ENCODE data around the gene CDKN2B-AS1.

CDKN2B-AS1 gene

GRCh38 chr9:22120159-22120549, 125.6 kb downstream of the CDKN2B-AS1 start:
- H3K27ac ChIP-seq (replicated peaks; ENCODE audit: low read length) = no peak overlapping the region

GRCh38 chr9:22120595-22120994, 126.0 kb downstream of the CDKN2B-AS1 start:
- no peak overlapping the region for H3K14ac ChIP-seq (ENCODE audit: low read length)
- H3K9me3 ChIP-seq (replicated peaks in 1 of 2; ENCODE audit: control insufficient read depth in 2 of 2, insufficient read depth in 1 of 2, low read depth in 1 of 2, low read length in 2 of 2) = no peaks in the 10 kb centered on the region
- no peak for DNase-seq (ENCODE audit: low spot score)
- H3K79me1 ChIP-seq (ENCODE audit: low read depth, low read length) = no peaks in the 10 kb centered on the region
- H3K9ac ChIP-seq (ENCODE audit: low read depth, low read length, poor library complexity) = no peak overlapping the region
- H3K23ac ChIP-seq (ENCODE audit: low read depth, low read length, poor library complexity) = no peak overlapping the region
- H2BK15ac ChIP-seq (ENCODE audit: low read length) = no peak overlapping the region
- H3K27me3 ChIP-seq (ENCODE audit: control insufficient read depth in 3 of 3, insufficient read depth in 3 of 3, low read depth in 1 of 3, low read length in 3 of 3) = no peaks in the 10 kb centered on the region
- no peak overlapping the region for H2BK12ac ChIP-seq (ENCODE audit: low read length)
- H2BK5ac ChIP-seq (ENCODE audit: low read length) = no peak overlapping the region
- no peak overlapping the region for H3K4ac ChIP-seq (ENCODE audit: low read length)
- H4K91ac ChIP-seq (ENCODE audit: low read depth, low read length, poor library complexity) = no peak overlapping the region
- no CpG with 5 or more reads among the region's 1 CpG for WGBS, 2 donors (ENCODE audit: extremely low coverage in 2 of 2, insufficient read length in 2 of 2, insufficient replicate concordance in 1 of 2)
- H3K18ac ChIP-seq (ENCODE audit: low read length) = no peak overlapping the region
- H3K27ac ChIP-seq (replicated peaks; ENCODE audit: low read length) = no peak overlapping the region
- no peak overlapping the region for H2AK5ac ChIP-seq (ENCODE audit: low read depth, low read length)
- no peak overlapping the region for H3K4me3 ChIP-seq (ENCODE audit: low read length in 2 of 2)
- H4K8ac ChIP-seq (ENCODE audit: low read depth, low read length) = no peak overlapping the region
- no peak overlapping the region for H2AFZ ChIP-seq (ENCODE audit: low read length)
- no peaks in the 10 kb centered on the region for H3K36me3 ChIP-seq (replicated peaks in 1 of 2; ENCODE audit: control insufficient read depth in 2 of 2, insufficient read depth in 2 of 2, low read length in 2 of 2)
- H3K4me1 ChIP-seq (ENCODE audit: control insufficient read depth in 2 of 2, insufficient read depth in 1 of 2, low read depth in 1 of 2, low read length in 2 of 2) = peaks cover 2 to 7% of the 10 kb centered on the region in 2 donors
- no peak overlapping the region for H2BK120ac ChIP-seq (ENCODE audit: low read depth, low read length)
- no peak overlapping the region for H3K4me2 ChIP-seq (ENCODE audit: insufficient read depth, low read length, poor library complexity, severe bottlenecking)

More at GRCh38 chr9:22120159-22120549, 125.6 kb downstream of the CDKN2B-AS1 start:
- no peak overlapping the region for H4K8ac ChIP-seq (ENCODE audit: low read depth, low read length)
- no peak overlapping the region for H3K4me3 ChIP-seq (ENCODE audit: low read length in 2 of 2)
- H3K36me3 ChIP-seq (replicated peaks in 1 of 2; ENCODE audit: control insufficient read depth in 2 of 2, insufficient read depth in 2 of 2, low read length in 2 of 2) = no peaks in the 10 kb centered on the region
- H3K4me2 ChIP-seq (ENCODE audit: insufficient read depth, low read length, poor library complexity, severe bottlenecking) = no peak overlapping the region
- no peak overlapping the region for H3K9ac ChIP-seq (ENCODE audit: low read depth, low read length, poor library complexity)
- H3K27me3 ChIP-seq (ENCODE audit: control insufficient read depth in 3 of 3, insufficient read depth in 3 of 3, low read depth in 1 of 3, low read length in 3 of 3) = no peaks in the 10 kb centered on the region
- H3K18ac ChIP-seq (ENCODE audit: low read length) = no peak overlapping the region
- no peak overlapping the region for H3K4ac ChIP-seq (ENCODE audit: low read length)
- no peaks in the 10 kb centered on the region for H3K9me3 ChIP-seq (replicated peaks in 1 of 2; ENCODE audit: control insufficient read depth in 2 of 2, insufficient read depth in 1 of 2, low read depth in 1 of 2, low read length in 2 of 2)
- no peak overlapping the region for H3K23ac ChIP-seq (ENCODE audit: low read depth, low read length, poor library complexity)
- H3K14ac ChIP-seq (ENCODE audit: low read length) = no peak overlapping the region
- no peak overlapping the region for H2AFZ ChIP-seq (ENCODE audit: low read length)
- no peak for DNase-seq (ENCODE audit: low spot score)
- H3K79me1 ChIP-seq (ENCODE audit: low read depth, low read length) = no peaks in the 10 kb centered on the region
- H2BK120ac ChIP-seq (ENCODE audit: low read depth, low read length) = no peak overlapping the region
- H2BK15ac ChIP-seq (ENCODE audit: low read length) = no peak overlapping the region
- WGBS, 2 donors (ENCODE audit: extremely low coverage in 2 of 2, insufficient read length in 2 of 2, insufficient replicate concordance in 1 of 2) = no CpG with 5 or more reads among the region's 1 CpG
- peaks cover 2 to 7% of the 10 kb centered on the region in 2 donors for H3K4me1 ChIP-seq (ENCODE audit: control insufficient read depth in 2 of 2, insufficient read depth in 1 of 2, low read depth in 1 of 2, low read length in 2 of 2)
- no peak overlapping the region for H4K91ac ChIP-seq (ENCODE audit: low read depth, low read length, poor library complexity)
- no peak overlapping the region for H2BK5ac ChIP-seq (ENCODE audit: low read length)
- no peak overlapping the region for H2BK12ac ChIP-seq (ENCODE audit: low read length)
- no peak overlapping the region for H2AK5ac ChIP-seq (ENCODE audit: low read depth, low read length)

- Histone ChIP-seq H2BK120ac (ENCODE audit: low read depth, low read length) (no peak overlapping the region), H3K27me3 (ENCODE audit: control insufficient read depth in 3 of 3, insufficient read depth in 3 of 3, low read depth in 1 of 3, low read length in 3 of 3) (no peaks in the 10 kb centered on the region), H2AK5ac (ENCODE audit: low read depth, low read length) (no peak overlapping the region), H4K8ac (ENCODE audit: low read depth, low read length) (no peak overlapping the region), H3K9me3 (replicated peaks in 1 of 2; ENCODE audit: control insufficient read depth in 2 of 2, insufficient read depth in 1 of 2, low read depth in 1 of 2, low read length in 2 of 2) (no peaks in the 10 kb centered on the region), H3K79me1 (ENCODE audit: low read depth, low read length) (no peaks in the 10 kb centered on the region), H3K9ac (ENCODE audit: low read depth, low read length, poor library complexity) (no peak overlapping the region), H3K4me3 (ENCODE audit: low read length in 2 of 2) (no peak overlapping the region), H3K4me1 (ENCODE audit: control insufficient read depth in 2 of 2, insufficient read depth in 1 of 2, low read depth in 1 of 2, low read length in 2 of 2) (no peaks in the 10 kb centered on the region), H4K91ac (ENCODE audit: low read depth, low read length, poor library complexity) (no peak overlapping the region), H3K23ac (ENCODE audit: low read depth, low read length, poor library complexity) (no peak overlapping the region), H3K18ac (ENCODE audit: low read length) (no peak overlapping the region), H3K4ac (ENCODE audit: low read length) (no peak overlapping the region), H3K4me2 (ENCODE audit: insufficient read depth, low read length, poor library complexity, severe bottlenecking) (no peak overlapping the region), H2BK12ac (ENCODE audit: low read length) (no peak overlapping the region), H2AFZ (ENCODE audit: low read length) (no peak overlapping the region), H2BK15ac (ENCODE audit: low read length) (no peak overlapping the region), H3K27ac (replicated peaks; ENCODE audit: low read length) (no peak overlapping the region), H3K14ac (ENCODE audit: low read length) (no peak overlapping the region), H3K36me3 (replicated peaks in 1 of 2; ENCODE audit: control insufficient read depth in 2 of 2, insufficient read depth in 2 of 2, low read length in 2 of 2) (no peaks in the 10 kb centered on the region), H2BK5ac (ENCODE audit: low read length) (no peak overlapping the region)
- no peak for DNase-seq (ENCODE audit: low spot score)
- WGBS, 2 donors (ENCODE audit: extremely low coverage in 2 of 2, insufficient read length in 2 of 2, insufficient replicate concordance in 1 of 2) = no CpG with 5 or more reads among the region's 6 CpGs
Measured at GRCh38 chr9:22124263-22125011, 129.8 kb downstream of the CDKN2B-AS1 start.

GRCh38 chr9:22129133-22129532, 134.5 kb downstream of the CDKN2B-AS1 start:
- Histone ChIP-seq H2BK15ac (ENCODE audit: low read length) (no peak overlapping the region), H3K18ac (ENCODE audit: low read length) (no peak overlapping the region), H3K4me1 (ENCODE audit: control insufficient read depth in 2 of 2, insufficient read depth in 1 of 2, low read depth in 1 of 2, low read length in 2 of 2) (no peaks in the 10 kb centered on the region), H3K14ac (ENCODE audit: low read length) (no peak overlapping the region), H2BK120ac (ENCODE audit: low read depth, low read length) (no peak overlapping the region), H2AFZ (ENCODE audit: low read length) (no peak overlapping the region), H3K9ac (ENCODE audit: low read depth, low read length, poor library complexity) (no peak overlapping the region), H3K4ac (ENCODE audit: low read length) (no peak overlapping the region), H3K23ac (ENCODE audit: low read depth, low read length, poor library complexity) (no peak overlapping the region), H3K4me3 (ENCODE audit: low read length in 2 of 2) (no peak overlapping the region), H3K27me3 (ENCODE audit: control insufficient read depth in 3 of 3, insufficient read depth in 3 of 3, low read depth in 1 of 3, low read length in 3 of 3) (no peaks in the 10 kb centered on the region), H3K27ac (replicated peaks; ENCODE audit: low read length) (no peak overlapping the region), H2BK5ac (ENCODE audit: low read length) (no peak overlapping the region), H3K4me2 (ENCODE audit: insufficient read depth, low read length, poor library complexity, severe bottlenecking) (no peak overlapping the region), H4K91ac (ENCODE audit: low read depth, low read length, poor library complexity) (no peak overlapping the region), H2AK5ac (ENCODE audit: low read depth, low read length) (no peak overlapping the region), H4K8ac (ENCODE audit: low read depth, low read length) (no peak overlapping the region), H3K36me3 (replicated peaks in 1 of 2; ENCODE audit: control insufficient read depth in 2 of 2, insufficient read depth in 2 of 2, low read length in 2 of 2) (no peaks in the 10 kb centered on the region), H3K9me3 (replicated peaks in 1 of 2; ENCODE audit: control insufficient read depth in 2 of 2, insufficient read depth in 1 of 2, low read depth in 1 of 2, low read length in 2 of 2) (no peaks in the 10 kb centered on the region), H2BK12ac (ENCODE audit: low read length) (no peak overlapping the region), H3K79me1 (ENCODE audit: low read depth, low read length) (no peaks in the 10 kb centered on the region)
- no peak for DNase-seq (ENCODE audit: low spot score)
- no CpG with 5 or more reads among the region's 1 CpG for WGBS, 2 donors (ENCODE audit: extremely low coverage in 2 of 2, insufficient read length in 2 of 2, insufficient replicate concordance in 1 of 2)
